ENCODE results near the gene FBF1. TPM values are rescaled to one million over a fixed set of nuclear protein-coding genes. Genes with fewer than 3 reads are reported as not detected.
"Not testable (repeated sequence)": the region's sequence is repeated elsewhere in the genome, so short reads cannot be mapped to it uniquely, and the experiment has no call there.

The FBF1 gene
- total RNA-seq, 2 experiments from 2014 or later = 21.9 to 23.6 TPM

- POLR2A ChIA-PET = no interaction called here
- CTCF ChIA-PET = interaction anchor here (1.2 to 8.2 kb wide), 6 partner anchors 12 to 30 kb away, joined by 3 to 62 read pairs (median 12); partner anchors contain the start of genes TRIM65 and UNC13D
These were observed 66.3 kb downstream of the FBF1 start for GRCh38 chr17:75874323-75875181.

GRCh38 chr17:75873587-75874322 lies 67.1 kb downstream of the FBF1 start:
- ChIA-PET CTCF (interaction anchor here (1.3 to 8.2 kb wide), 3 partner anchors 11 to 27 kb away, joined by 3 to 62 read pairs (median 3); partner anchors contain the start of gene TRIM65), POLR2A (interaction anchor here (0.6 to 1.0 kb wide), 2 partner anchors 9 to 233 kb away, joined by 4 to 8 read pairs; no protein-coding TSS in a partner anchor)

- CTCF ChIA-PET = interaction anchor here (1.0 to 8.2 kb wide), 4 partner anchors 10 to 119 kb away, joined by 3 to 62 read pairs (median 4); partner anchors contain the start of gene TRIM65
- POLR2A ChIA-PET = interaction anchor here (1.0 kb wide), 1 partner anchor 8 kb away, joined by 4 read pairs; no protein-coding TSS in a partner anchor
These were observed 68.1 kb downstream of the FBF1 start for GRCh38 chr17:75872434-75873351.

- CTCF ChIA-PET, POLR2A ChIA-PET: not testable (repeated sequence)
These were observed 70.6 kb downstream of the FBF1 start for GRCh38 chr17:75870228-75870627.

GRCh38 chr17:75869282-75870141 lies 71.3 kb downstream of the FBF1 start:
- POLR2A ChIA-PET = no interaction called here

GRCh38 chr17:75868730-75869281 lies 72.0 kb downstream of the FBF1 start:
- CTCF ChIA-PET = interaction anchor here (1.8 kb wide), 1 partner anchor 13 kb away, joined by 6 read pairs; no protein-coding TSS in a partner anchor
- POLR2A ChIA-PET = not testable (repeated sequence)

More at GRCh38 chr17:75869282-75870141, 71.3 kb downstream of the FBF1 start:
- CTCF ChIA-PET = no interaction called here

- ChIA-PET POLR2A (interaction anchor here (0.6 to 1.8 kb wide), 4 partner anchors 7 to 254 kb away, joined by 3 to 16 read pairs (median 4); partner anchors contain the start of gene WBP2), CTCF (interaction anchor here (0.6 to 5.3 kb wide), 6 partner anchors 10 to 199 kb away, joined by 3 to 62 read pairs (median 4); partner anchors contain the start of genes MRPL38, TRIM47 and WBP2)
These were observed 75.2 kb downstream of the FBF1 start for GRCh38 chr17:75865404-75866188.

GRCh38 chr17:75864887-75865286 lies 76.0 kb downstream of the FBF1 start:
- ChIA-PET CTCF (interaction anchor here (0.6 to 5.3 kb wide), 5 partner anchors 9 to 200 kb away, joined by 3 to 62 read pairs (median 4); partner anchors contain the start of genes MRPL38, TRIM47 and WBP2), POLR2A (interaction anchor here (1.0 to 1.8 kb wide), 3 partner anchors 8 to 11 kb away, joined by 4 to 16 read pairs (median 4); partner anchors contain the start of gene WBP2)

- CTCF ChIA-PET = interaction anchor here (0.8 to 5.3 kb wide), 5 partner anchors 9 to 40 kb away, joined by 3 to 62 read pairs (median 4); partner anchors contain the start of genes MRPL38, TRIM47 and WBP2
- POLR2A ChIA-PET = interaction anchor here (1.0 to 1.8 kb wide), 3 partner anchors 9 to 12 kb away, joined by 4 to 16 read pairs (median 4); partner anchors contain the start of gene WBP2
These were observed 76.4 kb downstream of the FBF1 start for GRCh38 chr17:75864448-75864871.

- ChIA-PET CTCF (interaction anchor here (1.2 to 5.3 kb wide), 8 partner anchors 12 to 108 kb away, joined by 3 to 62 read pairs (median 4); partner anchors contain the start of genes TRIM47, TRIM65 and UNK), POLR2A (interaction anchor here (0.6 kb wide), 1 partner anchor 23 kb away, joined by 4 read pairs; no protein-coding TSS in a partner anchor)
These were observed 78.9 kb downstream of the FBF1 start for GRCh38 chr17:75861927-75862317.

Other genes with a start within 250 kb of the FBF1 start
- 1 to 10 TPM; 1.5 to 1.9 TPM for gene ITGB4, start 219.6 kb downstream of the FBF1 start, total RNA-seq
- 10 to 100 TPM; 42.2 to 44.3 TPM for gene GALK1, start 175.8 kb downstream of the FBF1 start, total RNA-seq
- gene UNK, start 156.2 kb downstream of the FBF1 start, total RNA-seq = 10 to 100 TPM; 25.3 to 29.1 TPM
- 100 to 1,000 TPM; 162 to 165 TPM for gene UNC13D, start 96.6 kb downstream of the FBF1 start, total RNA-seq
- gene WBP2, start 85.7 kb downstream of the FBF1 start, total RNA-seq = 10 to 100 TPM; 47.8 to 52.9 TPM
- gene TRIM47, start 62.5 kb downstream of the FBF1 start, total RNA-seq = 10 to 100 TPM; 15.6 to 17.5 TPM
- 10 to 100 TPM; 39.4 to 39.5 TPM for gene TRIM65, start 44.1 kb downstream of the FBF1 start, total RNA-seq
- gene MRPL38, start 36.2 kb downstream of the FBF1 start, total RNA-seq = 100 to 1,000 TPM; 162 to 166 TPM
- 10 to 100 TPM; 28.4 to 33.7 TPM for gene ACOX1, start 38.1 kb upstream of the FBF1 start, total RNA-seq
- gene TEN1, start 38.2 kb upstream of the FBF1 start, total RNA-seq = 10 to 100 TPM; 15.0 to 15.8 TPM
- 1 to 10 TPM; 4.1 to 5.1 TPM for gene CDK3, start 59.8 kb upstream of the FBF1 start, total RNA-seq
- under 1 TPM; 0.10 to 0.21 TPM for gene EVPL, start 86.3 kb upstream of the FBF1 start, total RNA-seq
- 100 to 1,000 TPM; 130 to 132 TPM for gene SRP68, start 131.5 kb upstream of the FBF1 start, total RNA-seq
- gene GALR2, start 133.7 kb upstream of the FBF1 start, total RNA-seq = 1 to 10 TPM; 2.2 to 3.1 TPM
- 1 to 10 TPM; 2.6 to 3.0 TPM for gene ZACN, start 138.1 kb upstream of the FBF1 start, total RNA-seq
- 10 to 100 TPM; 84.6 to 87.0 TPM for gene EXOC7, start 162.7 kb upstream of the FBF1 start, total RNA-seq
- gene FOXJ1, start 200.2 kb upstream of the FBF1 start, total RNA-seq = 1 to 10 TPM in 1 of 2 experiments, under 1 TPM in 1; 0.99 to 1.4 TPM